ENCODE measurements around the gene SLC35E4. TPM values are rescaled to one million over a fixed set of nuclear protein-coding genes. Genes with fewer than 3 reads are reported as not detected.

Gene SLC35E4, protein sequence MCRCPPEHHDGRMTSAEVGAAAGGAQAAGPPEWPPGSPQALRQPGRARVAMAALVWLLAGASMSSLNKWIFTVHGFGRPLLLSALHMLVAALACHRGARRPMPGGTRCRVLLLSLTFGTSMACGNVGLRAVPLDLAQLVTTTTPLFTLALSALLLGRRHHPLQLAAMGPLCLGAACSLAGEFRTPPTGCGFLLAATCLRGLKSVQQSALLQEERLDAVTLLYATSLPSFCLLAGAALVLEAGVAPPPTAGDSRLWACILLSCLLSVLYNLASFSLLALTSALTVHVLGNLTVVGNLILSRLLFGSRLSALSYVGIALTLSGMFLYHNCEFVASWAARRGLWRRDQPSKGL
- total RNA-seq: 9.8 and 12.4 TPM in 2 replicates

GRCh38 chr22:30635273-30636225, at the start of gene SLC35E4:
TSS of gene SLC35E4 (plus strand) at chr22:30635781. CDS start at chr22:30636451, 670 bp downstream.

GRCh38 chr22:30591588-30592359, 43.8 kb upstream of the SLC35E4 start, which contains the start of gene PES1:
TSS of gene PES1 (minus strand) at chr22:30591910. CDS start at chr22:30591833, 77 bp downstream.

DNA sequence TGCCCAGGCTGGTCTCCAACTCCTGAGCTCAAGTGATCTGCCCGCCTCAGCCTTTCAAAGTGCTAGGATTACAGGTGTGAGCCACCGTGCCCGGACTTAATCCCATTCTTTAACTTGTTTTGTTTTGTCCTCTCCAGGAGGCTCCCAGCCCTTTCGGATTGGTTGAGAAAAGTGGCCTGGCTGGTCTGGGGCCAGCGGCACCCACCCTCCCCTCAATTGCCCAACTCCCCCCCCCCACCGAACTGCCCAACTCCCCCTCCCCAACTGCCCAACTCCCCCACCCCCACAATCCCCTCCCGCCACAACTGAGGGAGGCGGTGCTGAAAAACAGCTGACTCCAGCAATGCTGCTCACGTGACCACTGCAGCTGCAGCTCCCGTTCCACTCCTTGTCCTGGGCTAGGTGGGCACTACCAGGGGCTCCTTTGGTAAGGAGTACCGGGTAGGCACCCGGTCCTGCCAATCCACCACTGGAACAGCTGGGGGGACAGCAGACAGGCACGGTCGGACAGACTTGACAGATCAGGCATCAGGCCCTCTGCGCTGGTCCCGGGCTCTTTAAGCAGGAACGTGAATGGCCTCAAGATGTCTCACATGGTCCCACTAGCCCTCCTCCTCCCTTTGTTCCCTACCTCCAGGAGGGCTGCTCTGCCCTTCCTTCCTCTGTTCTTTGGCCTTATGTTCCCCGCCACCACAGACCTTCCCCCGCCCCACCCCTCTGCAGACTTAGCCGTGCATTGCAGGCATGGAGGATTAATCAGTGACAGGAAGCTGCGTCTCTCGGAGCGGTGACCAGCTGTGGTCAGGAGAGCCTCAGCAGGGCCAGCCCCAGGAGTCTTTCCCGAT, 28.9 kb upstream of the SLC35E4 start, which contains the start of gene TCN2:
TSS of gene TCN2 (plus strand) at position 720 of the 845 bp plus-strand sequence. CDS start 158 bp downstream, outside the sequence.

GRCh38 chr22:30667494-30668385, 32.2 kb downstream of the SLC35E4 start, which contains the start of gene DUSP18:
TSS of gene DUSP18 (minus strand) at chr22:30667875. CDS start at chr22:30664003, 3,872 bp downstream.

DNA sequence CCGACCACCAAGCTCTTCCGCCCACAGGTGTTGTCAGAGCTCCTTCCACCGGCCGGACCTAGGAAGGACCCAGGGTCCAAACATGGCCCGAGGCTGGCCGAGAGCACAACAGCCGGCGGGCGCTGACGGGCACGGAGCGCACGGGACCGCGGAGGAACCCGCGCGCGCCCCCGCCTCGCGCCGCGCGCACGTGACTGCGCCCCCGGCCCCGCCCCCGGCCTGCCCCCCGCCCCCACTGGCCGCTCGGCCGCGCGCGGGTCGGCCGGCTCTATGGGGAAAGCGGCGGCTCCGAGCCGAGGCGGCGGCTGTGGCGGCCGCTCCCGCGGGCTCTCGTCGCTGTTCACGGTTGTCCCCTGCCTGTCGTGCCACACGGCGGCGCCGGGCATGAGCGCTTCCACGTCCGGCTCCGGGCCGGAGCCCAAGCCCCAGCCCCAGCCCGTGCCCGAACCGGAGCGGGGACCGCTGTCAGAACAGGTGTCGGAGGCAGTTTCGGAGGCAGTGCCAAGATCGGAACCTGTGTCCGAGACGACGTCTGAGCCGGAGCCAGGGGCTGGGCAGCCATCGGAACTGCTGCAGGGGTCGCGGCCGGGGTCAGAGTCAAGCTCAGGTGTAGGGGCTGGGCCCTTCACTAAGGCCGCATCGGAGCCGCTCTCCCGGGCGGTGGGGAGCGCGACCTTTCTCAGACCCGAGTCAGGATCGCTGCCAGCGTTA, 59.2 kb downstream of the SLC35E4 start, which contains the start of gene OSBP2:
TSS of gene OSBP2 (plus strand) at position 235 of the 711 bp plus-strand sequence. CDS start at position 271, 36 bp downstream.

Other genes starting within 250 kb of the SLC35E4 start
- 16.6 and 18.8 TPM in 2 replicates for gene RNF215, start 248.4 kb upstream of the SLC35E4 start, total RNA-seq
- 16.4 and 21.4 TPM in 2 replicates for gene SEC14L2, start 238.8 kb upstream of the SLC35E4 start, total RNA-seq
- 27.1 and 27.5 TPM in 2 replicates for gene MTFP1, start 210.0 kb upstream of the SLC35E4 start, total RNA-seq
- gene SEC14L3, start 163.8 kb upstream of the SLC35E4 start, total RNA-seq: not detected in 2 replicates
- 0.17 TPM in 1 of 2 replicates, not detected in the other for gene SEC14L4, start 130.1 kb upstream of the SLC35E4 start, total RNA-seq
- under 0.01 and 0.50 TPM in 2 replicates for gene SEC14L6, start 89.0 kb upstream of the SLC35E4 start, total RNA-seq
- gene GAL3ST1, start 61.1 kb upstream of the SLC35E4 start, total RNA-seq: 0.17 and 0.30 TPM in 2 replicates
- gene PES1, start 43.9 kb upstream of the SLC35E4 start, total RNA-seq: 71.7 and 95.5 TPM in 2 replicates
- 11.1 and 15.2 TPM in 2 replicates for gene TCN2, start 28.6 kb upstream of the SLC35E4 start, total RNA-seq
- gene DUSP18, start 32.1 kb downstream of the SLC35E4 start, total RNA-seq: 7.7 and 10.4 TPM in 2 replicates
- 0.84 and 0.89 TPM in 2 replicates for gene OSBP2, start 59.1 kb downstream of the SLC35E4 start, total RNA-seq

All from bronchus fibroblast of lung (primary cell).